DOHH2 (cell line): ENCODE results near the gene GALNT18.

Experiments
- H3F3A ChIP-seq: fragments of 200-600 bp; sonication (generic), shearing (Covaris generic); 2 replicates; pipeline ENCODE4 v1.6.0; 2016; ENCODE audit warnings: antibody characterized with exemption, mild to moderate bottlenecking; ENCODE audit not compliant: control insufficient read depth, insufficient read depth
- H3K27ac ChIP-seq: fragments of 200-600 bp; sonication (generic); 2 replicates; pipeline ENCODE4 v1.5.1; 2014; ENCODE audit warnings: low read depth, mild to moderate bottlenecking, low read length, moderate library complexity
- H3K27me3 ChIP-seq: fragments of 200-600 bp; sonication (generic); 2 replicates; pipeline ENCODE4 v1.6.1; 2014; ENCODE audit warnings: mild to moderate bottlenecking, low read length, mixed read lengths; ENCODE audit not compliant: control insufficient read depth
- H3K36me3 ChIP-seq: fragments of 200-600 bp; sonication (generic); 2 replicates; pipeline ENCODE4 v1.6.1; 2014; ENCODE audit warnings: mild to moderate bottlenecking, low read length, moderate library complexity, mixed read lengths; ENCODE audit not compliant: control insufficient read depth
- H3K4me1 ChIP-seq: fragments of 200-600 bp; sonication (generic); 2 replicates; pipeline ENCODE4 v1.6.1; 2014; ENCODE audit warnings: mild to moderate bottlenecking, low read length, mixed read lengths; ENCODE audit not compliant: control insufficient read depth
- H3K4me2 ChIP-seq: fragments of 200-600 bp; sonication (generic); 2 replicates; pipeline ENCODE4 v1.6.0; 2014; ENCODE audit warnings: mild to moderate bottlenecking, low read length, moderate library complexity
- H3K4me3 ChIP-seq: fragments of 200-600 bp; sonication (generic); 2 replicates; pipeline ENCODE4 v1.5.1; 2014; ENCODE audit warnings: mild to moderate bottlenecking, low read length, mixed read lengths
- H3K79me2 ChIP-seq: fragments of 200-600 bp; sonication (generic); 2 replicates; pipeline ENCODE4 v1.6.1; 2014; ENCODE audit warnings: mild to moderate bottlenecking, low read length, mixed read lengths; ENCODE audit not compliant: control insufficient read depth
- H3K9me2 ChIP-seq: fragments of 200-600 bp; sonication (generic); replicated peaks from 2 replicates; pipeline ENCODE4 v1.6.1; 2014; ENCODE audit warnings: mild to moderate bottlenecking, low read length, mixed read lengths; ENCODE audit not compliant: control insufficient read depth
- H3K9me3 ChIP-seq: fragments of 200-600 bp; sonication (generic); 2 replicates; pipeline ENCODE4 v1.6.1; 2014; ENCODE audit warnings: antibody characterized with exemption, low read length, mixed read lengths; ENCODE audit not compliant: control insufficient read depth, insufficient read depth
- H4K20me1 ChIP-seq: fragments of 200-600 bp; sonication (generic); 2 replicates; pipeline ENCODE4 v1.6.0; 2014; ENCODE audit warnings: low read depth, mild to moderate bottlenecking, antibody characterized with exemption, low read length, moderate library complexity; ENCODE audit not compliant: control insufficient read depth, insufficient read depth
- EZH2phosphoT487 ChIP-seq: fragments of 200-600 bp; sonication (generic); IDR thresholded peaks from 2 replicates; pipeline ENCODE4 v1.6.1; 2017; ENCODE audit warnings: borderline replicate concordance, mild to moderate bottlenecking, antibody characterized with exemption, low read length, moderate library complexity, mixed read lengths
- TF ChIP-seq, protein P1 (sequence below): fragments of 200-600 bp; sonication (generic); IDR thresholded peaks from one replicate; pipeline ENCODE4 v1.5.1; 2014; ENCODE audit warnings: antibody characterized with exemption, mild to moderate bottlenecking, low read depth, low read length; ENCODE audit not compliant: poor library complexity, severe bottlenecking

Gene GALNT18

DNA sequence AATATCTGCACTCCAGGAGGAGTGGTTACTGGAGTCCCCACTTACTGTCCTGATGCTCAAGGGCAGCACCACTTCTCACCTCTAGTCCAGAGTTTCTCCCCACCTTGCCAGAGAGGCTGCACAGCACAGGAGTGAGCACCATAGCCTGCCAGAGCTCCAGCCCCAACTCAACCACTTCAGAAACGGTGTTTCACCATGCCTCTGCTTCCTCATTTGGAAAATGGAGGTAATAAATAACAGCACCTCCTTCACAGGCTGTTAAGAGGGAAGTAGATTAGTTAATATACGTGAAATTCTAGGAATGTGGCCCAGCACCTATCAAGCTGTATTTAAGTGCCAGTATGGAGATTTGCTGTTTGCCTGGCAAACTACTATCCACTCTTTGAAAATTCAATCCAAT lies 63.0 kb downstream of the GALNT18 start:
- no peak overlapping the region for H3K4me3 ChIP-seq
- H3K27me3 ChIP-seq = no peaks in the 10 kb centered on the region
- no peaks in the 10 kb centered on the region for H3F3A ChIP-seq
- no peaks in the 10 kb centered on the region for H3K9me2 ChIP-seq
- H3K4me1 ChIP-seq = no peaks in the 10 kb centered on the region
- TF ChIP-seq, protein P1, sequence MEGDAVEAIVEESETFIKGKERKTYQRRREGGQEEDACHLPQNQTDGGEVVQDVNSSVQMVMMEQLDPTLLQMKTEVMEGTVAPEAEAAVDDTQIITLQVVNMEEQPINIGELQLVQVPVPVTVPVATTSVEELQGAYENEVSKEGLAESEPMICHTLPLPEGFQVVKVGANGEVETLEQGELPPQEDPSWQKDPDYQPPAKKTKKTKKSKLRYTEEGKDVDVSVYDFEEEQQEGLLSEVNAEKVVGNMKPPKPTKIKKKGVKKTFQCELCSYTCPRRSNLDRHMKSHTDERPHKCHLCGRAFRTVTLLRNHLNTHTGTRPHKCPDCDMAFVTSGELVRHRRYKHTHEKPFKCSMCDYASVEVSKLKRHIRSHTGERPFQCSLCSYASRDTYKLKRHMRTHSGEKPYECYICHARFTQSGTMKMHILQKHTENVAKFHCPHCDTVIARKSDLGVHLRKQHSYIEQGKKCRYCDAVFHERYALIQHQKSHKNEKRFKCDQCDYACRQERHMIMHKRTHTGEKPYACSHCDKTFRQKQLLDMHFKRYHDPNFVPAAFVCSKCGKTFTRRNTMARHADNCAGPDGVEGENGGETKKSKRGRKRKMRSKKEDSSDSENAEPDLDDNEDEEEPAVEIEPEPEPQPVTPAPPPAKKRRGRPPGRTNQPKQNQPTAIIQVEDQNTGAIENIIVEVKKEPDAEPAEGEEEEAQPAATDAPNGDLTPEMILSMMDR = no peak
- TF ChIP-seq EZH2phosphoT487 = no peak
- no peaks in the 10 kb centered on the region for H3K36me3 ChIP-seq
- no peak overlapping the region for H3K27ac ChIP-seq
- no peak overlapping the region for H3K4me2 ChIP-seq
- no peaks in the 10 kb centered on the region for H3K79me2 ChIP-seq
- H4K20me1 ChIP-seq = no peaks in the 10 kb centered on the region
- no peaks in the 10 kb centered on the region for H3K9me3 ChIP-seq

DNA sequence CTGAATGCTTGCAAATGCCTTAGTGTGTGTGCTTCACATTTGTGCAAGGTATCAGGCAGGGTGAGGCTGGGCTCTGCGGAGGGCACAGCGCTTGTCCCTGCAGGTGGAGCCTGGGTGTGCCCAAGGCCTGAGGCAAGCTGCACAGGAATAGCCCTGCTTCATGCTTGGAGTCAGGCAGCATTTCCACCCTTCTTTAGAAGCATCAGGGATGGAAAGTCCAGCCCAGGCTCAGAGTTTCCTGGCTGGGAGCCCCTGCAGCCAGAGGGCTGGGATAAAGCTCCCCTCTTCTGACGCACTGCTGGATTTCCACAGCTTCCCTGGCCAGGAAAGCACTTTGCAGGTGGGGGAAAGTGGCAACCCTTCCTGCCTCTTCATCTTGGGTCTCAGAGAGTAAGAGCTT lies 63.4 kb downstream of the GALNT18 start:
- H3K9me2 ChIP-seq = no peaks in the 10 kb centered on the region
- no peaks in the 10 kb centered on the region for H3K27me3 ChIP-seq
- TF ChIP-seq, protein P1 = no peak
- no peak for TF ChIP-seq EZH2phosphoT487

DNA sequence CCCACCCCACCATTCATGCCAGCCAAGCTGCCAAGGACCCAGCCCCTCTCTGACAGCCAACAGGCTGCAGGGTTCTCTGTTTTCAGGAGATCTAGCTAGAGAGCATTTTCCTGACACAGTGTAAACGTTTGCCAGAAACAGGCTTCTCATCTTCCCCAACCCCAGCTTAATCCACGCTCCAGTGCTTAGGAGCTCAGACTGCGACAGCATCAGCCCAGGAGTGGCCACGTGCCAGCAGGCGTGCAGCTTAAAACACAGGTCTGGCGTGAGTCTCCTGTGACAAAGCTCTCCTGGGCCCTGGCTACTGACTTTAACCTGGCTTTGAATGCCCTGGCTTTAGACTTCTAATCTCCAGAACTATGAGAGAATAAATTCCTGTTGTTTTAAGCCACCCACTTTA lies 66.6 kb downstream of the GALNT18 start:
- no peaks in the 10 kb centered on the region for H3K9me2 ChIP-seq
- H3K27me3 ChIP-seq = no peaks in the 10 kb centered on the region
- no peaks in the 10 kb centered on the region for H3F3A ChIP-seq
- H3K27ac ChIP-seq = no peak overlapping the region
- H3K4me1 ChIP-seq = no peaks in the 10 kb centered on the region
- no peaks in the 10 kb centered on the region for H4K20me1 ChIP-seq
- H3K9me3 ChIP-seq = no peaks in the 10 kb centered on the region
- H3K36me3 ChIP-seq = no peaks in the 10 kb centered on the region
- H3K4me3 ChIP-seq = no peak overlapping the region
- H3K79me2 ChIP-seq = no peaks in the 10 kb centered on the region
- TF ChIP-seq, protein P1 = no peak
- TF ChIP-seq EZH2phosphoT487 = no peak
- no peak overlapping the region for H3K4me2 ChIP-seq

More for the DNA sequence above, 63.4 kb downstream of the GALNT18 start:
- Histone ChIP-seq H3K4me3 (no peak overlapping the region), H3K79me2 (no peaks in the 10 kb centered on the region), H3K9me3 (no peaks in the 10 kb centered on the region), H3K4me1 (no peaks in the 10 kb centered on the region), H3K36me3 (no peaks in the 10 kb centered on the region), H3K27ac (no peak overlapping the region), H3F3A (no peaks in the 10 kb centered on the region), H4K20me1 (no peaks in the 10 kb centered on the region), H3K4me2 (no peak overlapping the region)

DNA sequence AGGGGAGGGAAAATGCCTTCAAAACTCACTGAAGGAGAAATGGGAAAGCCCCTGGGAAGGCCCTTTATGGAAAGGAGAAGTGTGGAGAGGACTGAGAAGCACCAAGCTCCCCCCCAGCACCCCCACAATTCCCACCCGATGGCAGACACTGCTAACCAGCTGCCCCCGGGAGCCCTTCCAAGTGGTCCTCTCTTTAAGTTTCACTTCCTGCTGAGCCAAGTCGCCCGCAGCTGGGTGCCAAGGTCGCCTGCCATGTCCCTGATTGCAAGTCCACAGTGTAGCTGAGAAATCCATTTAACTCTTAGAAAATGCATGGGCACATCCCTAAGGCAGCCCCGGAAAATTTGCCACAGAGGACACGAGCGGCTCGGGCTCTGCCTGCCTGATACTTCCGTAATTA lies 68.2 kb downstream of the GALNT18 start:
- Histone ChIP-seq H4K20me1 (no peaks in the 10 kb centered on the region), H3K27me3 (no peaks in the 10 kb centered on the region)
- TF ChIP-seq, protein P1 = no peak
- no peak for TF ChIP-seq EZH2phosphoT487

More for the DNA sequence above, 68.2 kb downstream of the GALNT18 start:
- Histone ChIP-seq H3K9me3 (no peaks in the 10 kb centered on the region), H3K4me2 (no peak overlapping the region), H3K4me1 (no peaks in the 10 kb centered on the region), H3K9me2 (no peaks in the 10 kb centered on the region), H3K4me3 (no peak overlapping the region), H3K79me2 (no peaks in the 10 kb centered on the region), H3F3A (no peaks in the 10 kb centered on the region), H3K36me3 (no peaks in the 10 kb centered on the region), H3K27ac (no peak overlapping the region)
